GM19455 (cell line): ENCODE data around the gene SEPTIN3.

ENCODE experiments used
- ATAC-seq: cut with Tn5 transposase; IDR thresholded peaks from one replicate; pipeline ENCODE4 v1.9.1; 2021; ENCODE audit not compliant: unreplicated experiment

SEPTIN3 gene, protein sequence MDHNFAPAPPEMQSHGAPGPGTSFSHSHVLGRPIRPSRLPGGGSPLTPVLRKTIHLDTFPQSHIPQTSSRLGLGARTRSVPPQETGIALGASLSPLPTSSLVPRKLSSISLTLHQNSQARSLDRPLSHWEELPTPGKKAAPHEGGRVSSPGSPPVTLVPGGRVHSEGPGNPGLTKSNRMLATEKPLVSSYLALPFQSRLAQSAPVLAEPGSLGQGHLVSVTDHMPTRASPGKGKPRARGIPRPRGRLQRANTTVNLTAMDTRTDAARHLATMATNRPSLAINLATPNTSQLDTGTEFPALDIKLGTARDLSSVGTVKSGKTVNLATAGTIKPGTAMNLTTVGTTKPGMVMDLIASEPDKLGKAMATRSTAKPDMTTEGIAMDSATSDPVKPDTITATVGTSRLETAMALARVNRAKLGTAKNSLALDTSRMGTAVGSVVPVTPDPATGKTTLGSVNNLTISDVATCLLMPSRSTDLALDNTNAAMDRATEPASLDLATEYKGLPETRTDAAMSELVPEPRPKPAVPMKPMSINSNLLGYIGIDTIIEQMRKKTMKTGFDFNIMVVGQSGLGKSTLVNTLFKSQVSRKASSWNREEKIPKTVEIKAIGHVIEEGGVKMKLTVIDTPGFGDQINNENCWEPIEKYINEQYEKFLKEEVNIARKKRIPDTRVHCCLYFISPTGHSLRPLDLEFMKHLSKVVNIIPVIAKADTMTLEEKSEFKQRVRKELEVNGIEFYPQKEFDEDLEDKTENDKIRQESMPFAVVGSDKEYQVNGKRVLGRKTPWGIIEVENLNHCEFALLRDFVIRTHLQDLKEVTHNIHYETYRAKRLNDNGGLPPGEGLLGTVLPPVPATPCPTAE

GRCh38 chr22:41969110-41969646 lies at the start of gene SEPTIN3:
TSS of gene SEPTIN3 (plus strand) at chr22:41969443. CDS start at chr22:41971493, 2,050 bp downstream.
- no peak for ATAC-seq

- ATAC-seq: peak; percentile 25
Observed at GRCh38 chr22:41920271-41920976, 48.8 kb upstream of the SEPTIN3 start.

DNA sequence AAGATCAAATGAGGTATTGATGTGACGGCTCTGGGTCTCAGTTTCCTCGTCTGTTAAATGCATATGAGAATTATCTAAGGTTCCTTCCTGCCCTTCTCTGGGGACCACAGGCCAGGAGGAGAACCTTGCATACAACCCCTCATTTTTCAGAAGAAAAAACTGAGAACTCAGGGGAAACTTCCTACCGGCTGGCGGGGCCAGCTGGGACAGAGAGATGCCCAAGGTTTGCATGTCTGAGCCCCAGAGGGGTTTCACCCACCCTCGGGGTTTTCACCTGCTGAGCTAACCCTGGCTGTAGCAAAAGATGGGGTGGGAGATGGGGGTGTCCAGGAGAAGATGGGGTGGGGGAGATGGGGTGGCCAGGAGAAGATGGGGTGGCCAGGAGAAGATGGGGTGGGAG lies 46.9 kb upstream of the SEPTIN3 start:
- ATAC-seq: no peak

GRCh38 chr22:41922940-41923594 lies 46.2 kb upstream of the SEPTIN3 start:
- ATAC-seq: no peak

DNA sequence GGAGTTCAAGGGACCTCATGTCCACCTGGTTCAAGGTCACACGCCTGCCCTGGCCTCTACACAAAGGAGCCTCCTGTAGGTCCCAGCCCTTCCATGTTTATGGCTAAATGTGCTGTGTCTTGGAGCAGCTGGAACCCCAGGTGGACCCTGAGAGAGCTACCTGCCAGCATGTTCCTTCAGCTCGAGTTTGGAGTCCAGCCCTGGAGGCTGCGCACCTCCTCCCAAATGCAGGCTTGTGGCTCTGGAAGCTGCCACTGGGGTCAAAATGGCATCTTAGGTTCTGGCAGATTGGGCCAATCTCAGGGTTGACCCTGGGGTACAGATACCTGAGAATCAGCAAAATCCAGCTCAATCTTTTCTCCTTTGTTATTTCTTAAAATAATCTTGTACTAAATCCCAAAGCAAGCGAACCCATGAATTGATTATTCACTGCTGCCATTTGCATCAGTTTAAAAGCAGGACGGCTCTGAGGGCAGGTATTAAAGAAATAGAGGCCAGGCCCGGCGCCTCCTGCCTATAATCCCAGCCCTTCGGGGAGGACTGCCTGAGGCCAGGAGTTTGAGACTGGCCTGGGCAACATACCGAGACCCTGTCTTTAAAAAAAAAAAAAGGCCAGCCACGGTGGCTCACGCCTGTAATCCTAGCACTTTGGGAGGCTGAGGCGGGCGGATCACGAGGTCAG lies 45.5 kb upstream of the SEPTIN3 start:
- ATAC-seq: no peak

GRCh38 chr22:41925783-41926460 lies 43.3 kb upstream of the SEPTIN3 start:
- peak; percentile 47 for ATAC-seq

DNA sequence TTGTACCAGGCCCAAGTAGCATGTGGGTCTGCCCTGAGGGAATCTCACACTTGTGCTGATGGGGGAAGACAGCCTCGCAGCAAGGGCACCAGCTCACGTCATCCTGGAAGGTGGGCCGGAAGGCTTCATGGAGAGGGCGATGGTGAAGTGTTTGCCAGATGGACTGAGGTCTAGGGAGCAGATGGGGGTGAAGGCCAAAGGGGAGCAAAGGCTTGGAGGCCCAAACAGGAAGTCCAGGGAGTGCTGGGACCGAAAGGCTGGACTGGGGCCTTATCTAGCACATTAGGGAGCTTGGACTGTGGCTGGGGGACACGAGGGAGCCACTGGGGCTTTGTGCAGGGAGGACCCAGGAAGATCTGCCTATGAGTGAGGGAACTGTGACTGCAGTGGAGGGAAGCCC lies 41.4 kb upstream of the SEPTIN3 start:
- ATAC-seq: no peak

- ATAC-seq: no peak
Observed at GRCh38 chr22:41928593-41929417, 40.4 kb upstream of the SEPTIN3 start.

DNA sequence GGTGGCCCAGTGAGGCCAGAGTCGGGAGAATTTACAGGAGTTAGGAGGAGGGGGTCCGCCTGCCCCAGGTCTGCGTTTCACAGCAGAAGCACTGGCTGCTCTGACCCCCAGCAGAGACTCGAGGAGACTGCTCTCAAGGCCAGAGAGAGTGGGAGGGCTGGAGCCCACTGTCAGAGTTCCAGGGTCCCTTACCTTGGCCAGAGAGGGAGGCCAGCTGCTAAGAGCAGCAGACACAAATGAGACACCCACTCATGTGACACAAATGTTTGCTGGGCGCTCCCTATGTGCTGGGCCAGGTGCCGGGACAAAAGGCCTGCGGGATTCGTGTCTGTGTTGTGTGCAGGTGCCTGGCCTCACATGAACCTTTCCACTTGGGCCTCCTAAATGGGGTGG lies 39.8 kb upstream of the SEPTIN3 start:
- no peak for ATAC-seq

GRCh38 chr22:41931701-41932269 lies 37.5 kb upstream of the SEPTIN3 start:
- ATAC-seq: no peak

GRCh38 chr22:41932353-41932752 lies 36.9 kb upstream of the SEPTIN3 start:
- ATAC-seq: no peak

DNA sequence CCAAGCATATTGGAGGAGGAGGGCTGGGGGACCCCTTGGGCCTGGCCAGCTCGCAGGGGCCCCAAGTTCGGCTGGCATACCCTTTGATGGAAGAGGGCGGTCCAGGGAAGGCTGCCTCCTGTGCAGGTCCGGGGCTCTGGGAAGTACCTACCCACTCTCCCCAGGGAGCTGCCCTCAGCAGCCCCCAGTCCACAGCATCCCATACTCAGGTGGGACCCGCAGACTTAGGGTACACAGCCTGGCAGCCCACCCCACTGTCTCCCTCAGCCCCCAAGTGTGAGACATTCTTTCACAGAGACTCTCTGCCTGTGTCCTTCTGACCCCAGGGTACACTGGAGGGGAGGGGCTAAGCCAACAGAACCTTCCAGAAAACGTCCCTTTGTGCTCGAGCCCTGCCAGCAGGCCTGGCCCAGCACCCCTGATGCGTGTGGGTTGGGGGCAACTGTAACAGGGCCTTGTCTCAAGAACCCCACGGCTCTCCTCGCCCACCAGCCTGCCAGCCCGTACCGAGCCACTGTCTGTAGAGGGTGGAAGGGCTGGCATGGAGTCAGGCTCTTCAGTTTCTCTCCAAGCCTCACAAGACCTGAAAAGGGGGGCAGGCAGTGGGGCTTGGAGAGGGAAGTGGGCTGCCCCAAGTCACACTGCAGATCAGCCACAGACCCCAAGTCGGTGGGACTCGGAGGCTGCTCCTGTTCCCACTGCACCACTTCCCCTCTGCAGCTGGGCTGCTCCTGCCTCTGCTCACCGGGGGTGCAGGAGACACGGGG lies 35.6 kb upstream of the SEPTIN3 start:
- no peak for ATAC-seq

GRCh38 chr22:41934284-41935014 lies 34.8 kb upstream of the SEPTIN3 start:
- ATAC-seq: no peak

- no peak for ATAC-seq
Observed at GRCh38 chr22:41935015-41935351, 34.3 kb upstream of the SEPTIN3 start.

- no peak for ATAC-seq
Observed at GRCh38 chr22:41935509-41935908, 33.7 kb upstream of the SEPTIN3 start.

DNA sequence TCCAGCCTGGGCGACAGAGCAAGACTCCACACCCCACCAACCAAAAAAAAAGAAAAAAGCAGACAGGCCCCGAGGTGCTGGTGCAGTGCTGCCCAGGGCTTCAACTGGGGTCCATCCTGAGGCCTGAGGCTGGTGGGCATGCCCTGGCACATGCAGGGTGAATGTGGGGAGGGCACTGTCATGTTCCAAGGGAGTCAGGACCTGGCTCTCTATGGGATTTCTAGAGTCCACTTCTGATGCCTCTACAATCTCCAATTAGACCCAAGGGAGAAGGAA lies 32.4 kb upstream of the SEPTIN3 start:
- ATAC-seq: no peak
